Stimulated activated naive CD4-positive, alpha-beta T cell (primary cell): ENCODE results near the gene CNDP2.
"Not testable (repeated sequence)": the region's sequence is repeated elsewhere in the genome, so short reads cannot be mapped to it uniquely, and the experiment has no call there.

ENCODE experiments used
- DNase-seq, 6 experiments: peaks; one replicate each; lab custom pipeline; 2025; lab: John Stamatoyannopoulos, UW

The CNDP2 gene

DNA sequence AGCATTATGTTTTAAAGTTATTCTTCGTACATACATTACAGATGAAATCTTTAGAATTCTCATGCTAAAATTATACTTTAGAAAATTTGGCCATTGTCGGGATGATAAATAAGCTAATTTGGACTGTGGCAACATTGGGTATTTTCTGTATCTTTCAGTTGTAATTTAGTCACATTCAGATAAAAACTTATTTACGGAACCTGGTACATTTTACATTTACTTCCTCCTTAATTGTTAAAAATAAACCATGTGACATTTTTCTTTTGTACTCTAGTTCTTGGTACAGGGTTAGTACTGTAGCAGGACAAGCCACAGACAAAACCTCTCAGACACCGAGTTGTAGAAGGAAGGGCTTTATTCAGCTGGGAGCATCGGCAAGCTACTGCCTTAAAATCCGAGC lies 4.2 kb downstream of the CNDP2 start:
- DNase-seq = no peak

DNA sequence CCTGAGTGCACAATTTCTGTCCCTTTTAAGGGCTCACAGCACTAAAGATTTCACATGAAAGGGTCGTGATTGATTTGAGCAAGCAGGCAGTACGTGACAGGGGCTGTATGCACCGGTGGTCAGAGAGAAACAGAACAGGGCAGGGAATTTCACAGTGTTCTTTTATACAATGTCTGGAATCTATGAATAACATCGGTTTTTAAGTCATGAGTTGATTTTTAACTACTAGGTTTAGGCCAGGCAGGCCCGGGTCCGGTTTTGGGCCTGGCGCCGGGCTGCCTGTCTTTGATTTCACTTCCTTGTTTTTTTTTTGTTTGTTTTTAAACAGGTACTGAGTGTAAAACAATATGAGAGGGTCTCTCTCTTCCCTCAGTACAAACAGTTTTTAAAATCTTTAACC lies 4.6 kb downstream of the CNDP2 start:
- DNase-seq = not testable (repeated sequence)

DNA sequence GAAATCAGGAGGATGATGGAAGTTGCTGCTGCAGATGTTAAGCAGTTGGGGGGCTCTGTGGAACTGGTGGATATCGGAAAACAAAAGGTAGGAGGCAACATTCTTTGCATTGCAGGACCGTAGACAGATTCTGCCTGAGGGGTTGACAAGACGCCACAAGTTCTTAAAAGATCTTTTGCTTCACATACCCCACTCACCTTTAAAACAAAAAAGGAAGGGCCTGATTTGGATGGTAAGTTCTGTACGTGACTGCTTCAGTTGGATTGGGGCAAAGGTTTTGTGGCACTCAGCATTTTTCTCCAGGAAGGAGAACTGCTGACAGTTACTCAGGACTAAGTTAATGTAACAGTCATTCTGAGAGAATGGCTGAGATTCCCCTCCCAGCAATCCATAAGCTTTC lies 5.2 kb downstream of the CNDP2 start:
- no peak for DNase-seq

DNA sequence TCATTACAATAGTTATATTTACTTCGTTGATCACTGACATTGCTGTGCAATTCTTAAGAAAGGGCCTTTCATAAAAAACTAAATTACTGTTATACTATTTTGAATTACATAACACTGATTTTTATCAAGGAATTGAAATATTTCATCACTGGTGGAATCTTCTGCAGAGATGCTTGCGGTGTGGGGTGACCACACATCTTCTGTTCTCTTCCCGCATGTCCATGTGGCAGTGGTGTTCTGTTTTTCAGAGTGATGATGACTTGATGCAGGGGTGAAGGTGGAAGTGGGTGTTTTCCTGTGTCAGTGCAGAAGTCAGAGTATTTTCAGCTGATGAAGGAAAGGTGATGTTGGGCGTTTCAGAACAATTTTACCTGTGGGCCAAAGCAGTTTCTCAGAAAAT lies 7.0 kb downstream of the CNDP2 start:
- no peak for DNase-seq

DNA sequence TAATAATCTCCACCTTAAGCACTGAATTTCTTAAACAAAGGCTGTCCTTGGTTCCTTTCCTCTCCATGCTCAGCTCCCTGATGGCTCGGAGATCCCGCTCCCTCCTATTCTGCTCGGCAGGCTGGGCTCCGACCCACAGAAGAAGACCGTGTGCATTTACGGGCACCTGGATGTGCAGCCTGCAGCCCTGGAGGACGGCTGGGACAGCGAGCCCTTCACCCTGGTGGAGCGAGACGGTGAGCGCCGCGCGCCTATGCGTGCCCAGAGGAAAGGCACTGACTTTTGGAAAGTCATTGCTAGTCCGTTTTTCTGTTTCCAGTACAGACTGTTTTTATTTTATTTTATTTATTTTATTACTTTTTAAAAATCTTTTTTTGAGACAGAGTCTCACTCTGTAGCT lies 9.6 kb downstream of the CNDP2 start:
- no peak for DNase-seq

DNA sequence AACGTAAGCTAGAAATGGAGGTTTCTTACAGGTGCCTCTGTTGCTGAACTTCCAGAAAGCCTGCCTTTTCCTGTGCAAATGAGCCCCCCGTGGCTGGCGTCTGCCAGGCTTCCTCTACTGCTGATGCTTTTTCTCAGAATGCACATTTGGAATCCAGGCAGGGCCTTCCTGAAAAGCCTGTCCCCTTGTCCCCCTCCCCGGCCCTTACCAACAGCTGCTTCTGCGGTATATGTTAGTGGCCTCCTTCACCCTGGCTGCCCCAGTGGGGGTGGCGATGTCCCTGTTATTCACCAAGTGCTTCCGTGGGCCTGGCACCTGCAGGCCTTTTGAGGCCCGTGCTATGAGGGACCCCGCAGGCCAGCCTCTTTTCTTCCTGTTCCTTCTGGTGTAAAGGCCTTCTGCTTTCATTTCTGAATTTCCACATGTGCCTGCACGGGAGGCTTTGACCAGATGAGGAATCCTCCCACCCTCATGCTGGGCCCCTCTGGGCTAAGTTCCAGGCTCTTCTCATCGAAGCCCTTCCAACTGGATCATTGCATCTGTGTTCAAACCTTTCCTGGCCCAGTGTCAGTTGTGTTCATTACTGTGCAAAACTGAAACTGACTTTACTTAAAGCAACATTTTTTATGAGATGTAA lies 10.4 kb downstream of the CNDP2 start:
- no peak for DNase-seq

DNA sequence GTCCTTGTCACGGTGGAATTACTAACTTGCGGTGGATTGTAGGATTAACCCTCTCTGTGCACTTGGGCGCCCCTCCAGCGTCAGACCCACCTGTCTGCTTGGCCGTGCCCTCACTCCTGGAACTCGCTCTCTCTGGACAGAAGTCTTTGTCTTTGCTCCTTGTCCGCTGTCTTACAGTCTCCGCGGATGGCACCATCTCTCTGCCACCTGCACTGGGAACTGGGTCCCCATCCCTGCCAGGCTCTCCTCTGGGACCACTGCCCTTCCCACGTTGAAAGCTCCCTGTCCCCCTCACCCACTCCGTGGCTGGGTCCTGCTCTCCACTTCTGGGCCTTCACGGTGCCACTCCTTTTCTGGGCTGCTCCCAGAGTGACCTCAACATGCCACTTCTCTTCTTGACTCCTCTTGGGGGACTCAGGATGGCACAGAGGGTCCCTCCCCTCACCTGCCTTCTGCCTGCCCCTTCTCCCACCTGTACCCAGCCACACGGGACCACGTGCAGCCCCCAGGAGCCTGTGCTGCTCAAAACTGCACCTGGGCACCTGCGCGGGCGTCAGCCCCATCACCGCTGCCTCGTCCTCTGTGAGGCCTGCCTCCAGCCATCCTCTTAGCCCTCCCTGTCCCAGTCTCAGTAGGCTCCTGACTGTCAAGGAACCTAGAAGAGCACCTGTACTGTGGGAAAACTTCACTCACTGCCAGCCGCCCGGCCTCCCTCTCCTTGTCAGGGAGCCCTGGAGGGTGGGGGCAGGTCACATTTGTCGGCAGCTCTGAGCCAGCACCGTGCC lies 11.1 kb downstream of the CNDP2 start:
- DNase-seq = no peak

DNA sequence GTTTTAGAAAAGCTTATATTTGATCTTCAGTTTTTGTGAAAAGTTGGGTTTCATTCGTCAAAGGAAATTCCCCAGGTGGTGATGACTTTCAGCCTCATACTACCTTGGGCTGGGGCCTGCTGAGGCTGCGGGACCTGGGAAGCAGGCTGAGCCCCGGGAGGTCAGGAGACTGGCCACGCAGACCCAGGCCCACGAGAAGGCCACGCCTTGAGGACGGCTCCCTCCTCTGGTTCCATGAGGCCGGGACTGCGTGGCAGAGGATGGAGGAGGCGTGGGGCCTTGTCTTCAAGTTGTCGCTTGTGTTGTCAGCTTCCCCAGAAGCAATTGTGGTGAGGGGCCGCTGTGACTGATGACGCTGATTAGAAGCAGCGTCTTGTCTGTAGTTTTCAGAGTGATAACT lies 11.8 kb downstream of the CNDP2 start:
- DNase-seq = no peak

DNA sequence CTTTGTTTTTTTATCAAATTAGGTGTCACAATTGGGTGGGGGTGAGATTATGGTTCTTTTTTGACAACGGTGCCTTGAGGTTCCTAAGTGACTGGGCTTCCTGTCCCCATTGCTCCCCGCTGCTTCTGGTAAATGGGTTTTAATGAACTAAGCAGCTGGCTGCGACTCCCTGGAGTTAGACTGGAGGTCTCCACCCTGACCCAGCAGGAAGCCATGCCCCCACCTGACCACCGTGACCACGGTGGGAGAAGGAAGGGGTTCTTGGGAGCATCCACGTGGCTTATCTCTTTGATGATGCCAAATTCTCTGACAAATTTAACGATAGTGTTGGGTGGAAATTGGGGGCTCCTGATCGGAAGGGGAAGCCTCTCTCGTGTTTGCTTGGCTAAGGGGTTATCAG lies 12.2 kb downstream of the CNDP2 start:
- no peak for DNase-seq

DNA sequence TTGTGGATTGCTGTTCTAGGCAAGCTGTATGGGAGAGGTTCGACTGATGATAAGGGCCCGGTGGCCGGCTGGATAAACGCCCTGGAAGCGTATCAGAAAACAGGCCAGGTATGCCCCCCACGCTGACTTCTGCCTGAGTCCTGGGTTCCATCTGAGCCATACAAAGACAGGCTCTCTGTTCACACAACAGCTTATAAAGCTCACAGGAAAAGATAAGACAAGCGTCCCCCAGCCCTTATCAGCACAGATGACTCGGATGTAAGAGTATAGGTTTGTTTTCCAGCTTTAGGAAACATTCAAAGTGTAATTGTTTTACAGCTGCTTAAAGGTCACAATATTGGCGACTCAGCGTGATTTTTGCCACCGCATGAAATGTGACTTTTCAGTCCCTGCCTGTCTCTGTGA lies 12.7 kb downstream of the CNDP2 start:
- DNase-seq = no peak

DNA sequence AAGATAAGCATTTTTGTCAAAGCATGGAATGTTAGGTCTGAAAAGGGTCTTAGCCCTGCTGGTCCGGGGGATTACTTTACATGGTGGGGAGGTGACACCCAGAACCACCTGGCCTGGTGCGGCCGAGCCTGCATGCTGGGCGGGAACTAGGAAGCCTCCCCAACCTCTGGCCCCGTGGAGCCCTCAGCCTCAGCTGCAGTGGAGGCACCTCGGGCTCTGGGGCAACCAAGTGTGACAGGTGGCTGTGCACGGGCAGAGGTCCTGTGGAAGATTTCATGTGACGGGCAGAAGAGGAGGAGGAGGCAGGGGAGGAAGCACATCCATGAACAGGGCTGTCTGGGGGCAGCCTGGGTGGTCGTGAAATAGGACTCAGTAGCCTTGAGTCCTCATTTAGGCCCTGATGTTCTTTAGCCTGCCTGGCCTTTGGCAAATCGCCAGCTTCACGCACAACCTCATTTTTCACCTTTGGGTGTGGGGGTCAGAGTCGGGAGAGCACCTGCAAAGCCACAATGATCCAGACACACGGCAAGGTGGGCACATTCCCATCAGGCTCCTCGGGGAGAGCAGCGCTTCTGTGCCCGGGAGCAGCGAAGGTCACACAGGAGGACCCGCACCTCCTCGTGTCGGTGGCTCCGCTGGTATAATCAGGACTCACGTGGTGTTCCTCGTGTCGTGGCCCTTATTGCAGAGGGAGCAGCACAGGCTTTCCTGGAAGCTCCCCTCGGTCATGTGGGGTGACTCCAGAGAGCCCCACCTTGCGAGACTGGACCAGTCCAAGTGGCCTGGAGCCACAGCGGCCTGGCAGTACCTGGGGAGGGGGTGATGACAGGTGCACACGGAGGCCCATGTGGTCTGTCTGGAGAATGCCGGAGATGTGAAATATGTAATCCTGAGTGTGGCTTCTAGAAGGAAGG lies 13.9 kb downstream of the CNDP2 start:
- no peak for DNase-seq

DNA sequence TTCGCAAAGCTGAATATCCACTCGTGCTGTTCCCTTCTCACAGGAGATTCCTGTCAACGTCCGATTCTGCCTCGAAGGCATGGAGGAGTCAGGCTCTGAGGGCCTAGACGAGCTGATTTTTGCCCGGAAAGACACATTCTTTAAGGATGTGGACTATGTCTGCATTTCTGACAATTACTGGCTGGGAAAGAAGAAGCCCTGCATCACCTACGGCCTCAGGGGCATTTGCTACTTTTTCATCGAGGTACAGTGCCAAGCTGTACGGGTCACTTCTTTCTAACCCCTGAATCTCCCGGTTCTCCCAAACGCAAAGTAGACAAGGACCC lies 14.6 kb downstream of the CNDP2 start:
- DNase-seq = no peak

DNA sequence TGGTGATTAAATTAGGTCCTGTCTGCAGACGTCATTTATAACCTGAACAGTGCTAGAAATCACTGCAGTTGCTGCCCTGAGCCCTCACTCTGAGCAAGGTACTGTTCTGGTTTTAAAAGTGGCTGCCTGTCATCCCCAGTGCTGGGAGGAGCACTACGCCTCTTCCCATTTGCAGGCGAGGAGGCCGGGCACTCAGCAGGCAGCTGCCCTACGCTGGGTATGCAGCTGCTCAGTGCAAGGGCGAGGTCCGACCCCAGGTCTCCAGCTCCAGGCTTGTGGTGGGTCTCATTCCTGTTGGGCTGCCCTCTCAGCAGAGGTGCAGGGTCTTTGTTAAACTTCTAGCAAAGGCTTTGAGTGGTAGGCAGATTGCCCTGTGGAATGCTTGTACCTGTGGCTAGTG lies 15.7 kb downstream of the CNDP2 start:
- DNase-seq = no peak

DNA sequence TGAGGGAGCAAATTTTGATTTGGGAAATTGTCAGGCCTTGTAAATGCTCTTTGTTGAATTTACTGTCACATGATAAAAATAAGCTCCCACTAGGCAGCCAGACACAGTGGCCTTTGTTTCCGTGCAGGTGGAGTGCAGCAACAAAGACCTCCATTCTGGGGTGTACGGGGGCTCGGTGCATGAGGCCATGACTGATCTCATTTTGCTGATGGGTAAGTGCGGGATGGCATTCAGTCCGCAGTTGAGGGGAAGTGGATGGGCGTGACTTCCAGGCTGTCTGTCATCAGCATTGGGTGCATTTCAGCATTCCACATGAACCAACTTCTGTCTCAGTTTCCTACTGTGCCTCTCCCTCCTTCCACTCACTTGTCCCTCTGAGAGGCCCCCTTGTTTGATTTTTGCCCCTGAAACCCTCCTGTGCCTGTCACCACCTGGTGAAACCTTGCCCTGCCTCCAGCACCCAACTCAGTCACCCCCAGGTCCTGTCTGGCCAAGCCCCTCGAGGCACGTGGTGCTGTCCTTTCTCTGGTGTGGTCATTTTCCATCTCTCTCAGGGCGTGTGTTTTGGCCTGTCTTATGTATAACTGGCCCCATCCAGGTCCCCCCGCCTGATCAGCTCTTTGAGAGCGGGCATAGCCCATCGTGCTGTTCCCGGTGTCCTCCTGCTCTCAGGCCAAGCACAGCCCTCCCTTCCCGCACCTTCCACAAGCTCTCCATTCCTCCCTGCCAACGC lies 16.3 kb downstream of the CNDP2 start:
- no peak for DNase-seq

DNA sequence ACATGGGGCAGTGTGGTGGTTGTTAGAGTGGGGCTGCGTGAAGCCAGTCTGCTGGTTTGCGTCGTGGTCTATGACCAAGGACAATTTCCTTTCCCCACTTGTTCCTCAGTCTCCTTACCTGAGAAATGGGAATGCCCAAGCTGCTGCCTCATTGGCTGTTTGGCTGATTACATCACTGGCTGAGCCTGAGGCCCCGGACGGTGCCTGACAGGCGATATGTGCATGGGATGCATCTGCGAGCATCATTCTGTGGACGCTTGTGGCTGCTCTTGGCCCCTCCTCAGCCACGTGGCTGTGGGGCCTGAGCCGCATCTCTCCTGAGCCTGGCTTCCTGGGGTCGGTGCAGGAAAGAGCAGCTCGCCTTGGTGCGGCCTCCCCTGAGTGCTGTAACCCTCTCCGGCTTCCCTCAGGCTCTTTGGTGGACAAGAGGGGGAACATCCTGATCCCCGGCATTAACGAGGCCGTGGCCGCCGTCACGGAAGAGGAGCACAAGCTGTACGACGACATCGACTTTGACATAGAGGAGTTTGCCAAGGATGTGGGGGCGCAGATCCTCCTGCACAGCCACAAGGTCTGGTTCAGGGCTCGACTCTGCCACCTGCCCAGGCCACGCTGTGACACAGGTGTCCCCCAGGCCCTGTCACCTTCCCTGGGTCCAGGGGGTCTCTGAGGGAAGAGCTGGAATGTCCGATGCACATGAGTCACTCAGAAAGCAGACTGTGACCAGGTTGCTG lies 17.2 kb downstream of the CNDP2 start:
- DNase-seq = no peak

DNA sequence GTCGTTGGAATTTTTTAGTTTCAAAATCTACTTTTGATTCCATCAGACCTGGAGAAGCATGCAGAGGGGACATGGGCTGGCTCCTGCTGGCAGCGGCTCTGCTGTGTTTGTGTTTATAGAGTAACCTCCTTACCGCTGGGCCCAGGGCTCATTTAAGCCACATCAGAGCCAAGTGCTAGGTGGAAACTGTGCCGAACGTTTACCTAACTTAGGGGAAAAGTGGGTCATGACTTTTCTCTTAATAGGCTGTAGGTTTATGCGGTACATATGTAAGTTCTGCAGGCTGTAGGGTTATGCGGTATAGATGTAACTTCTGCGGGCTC lies 17.7 kb downstream of the CNDP2 start:
- no peak for DNase-seq

DNA sequence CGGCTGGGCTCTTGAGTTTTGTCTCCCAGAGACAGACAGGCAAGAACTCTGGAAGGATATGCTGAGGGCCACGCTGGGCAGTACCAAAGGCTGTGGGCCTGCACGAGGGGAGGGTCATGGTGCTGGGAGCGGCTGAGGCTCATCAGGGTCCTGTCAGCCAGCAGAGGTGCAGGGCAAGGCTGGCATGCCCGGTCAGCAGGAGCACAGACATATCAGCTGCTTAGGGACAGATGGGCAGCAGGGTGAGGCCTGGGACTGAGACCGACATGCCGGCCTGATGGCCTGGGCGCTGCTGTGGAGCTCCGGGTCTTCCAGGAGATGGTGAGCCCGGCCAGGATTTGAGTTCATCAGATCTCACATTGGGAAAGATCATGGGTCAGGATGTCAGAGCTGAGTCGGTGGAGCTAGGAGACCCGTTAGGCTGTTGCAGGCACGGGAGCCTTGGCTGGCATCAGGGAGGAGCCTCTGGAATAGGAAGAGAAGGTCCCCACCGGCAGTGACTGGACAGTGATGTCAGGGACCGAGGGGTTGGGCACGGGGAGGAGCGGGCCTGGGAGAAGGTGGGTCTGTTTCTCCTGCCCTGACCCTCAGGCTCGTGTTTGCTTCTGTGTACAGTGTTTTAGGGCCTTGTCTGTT lies 18.8 kb downstream of the CNDP2 start:
- no peak for DNase-seq

DNA sequence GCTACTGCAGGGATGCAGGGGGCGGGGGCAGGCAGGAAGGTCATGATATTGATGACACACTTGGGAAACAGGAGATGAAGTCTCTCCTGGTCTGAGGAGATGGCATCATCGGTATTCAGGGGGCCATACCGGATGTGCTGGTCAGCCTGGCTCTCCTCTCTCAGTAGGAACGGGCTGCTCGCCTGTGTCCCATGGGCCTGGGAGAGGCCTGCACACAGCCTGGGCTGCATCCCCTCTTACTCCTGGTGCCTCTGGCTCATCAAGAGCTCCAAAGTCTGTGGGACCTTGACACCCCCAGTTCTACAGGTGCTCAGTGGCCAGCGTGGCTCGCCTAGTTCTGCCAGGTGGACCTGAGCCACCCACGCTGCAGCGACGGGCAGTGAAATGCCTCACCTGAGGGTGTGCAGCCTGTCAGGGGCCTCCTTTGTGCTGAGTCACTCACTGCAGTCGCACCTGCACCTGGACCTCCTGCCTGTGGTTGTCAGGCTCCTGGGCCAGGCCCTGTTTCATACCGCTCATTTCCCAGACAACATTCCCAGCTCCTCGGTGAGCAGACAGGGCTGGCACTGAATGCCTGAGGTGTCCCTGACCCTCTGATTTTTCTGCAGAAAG lies 19.6 kb downstream of the CNDP2 start:
- DNase-seq = no peak

DNA sequence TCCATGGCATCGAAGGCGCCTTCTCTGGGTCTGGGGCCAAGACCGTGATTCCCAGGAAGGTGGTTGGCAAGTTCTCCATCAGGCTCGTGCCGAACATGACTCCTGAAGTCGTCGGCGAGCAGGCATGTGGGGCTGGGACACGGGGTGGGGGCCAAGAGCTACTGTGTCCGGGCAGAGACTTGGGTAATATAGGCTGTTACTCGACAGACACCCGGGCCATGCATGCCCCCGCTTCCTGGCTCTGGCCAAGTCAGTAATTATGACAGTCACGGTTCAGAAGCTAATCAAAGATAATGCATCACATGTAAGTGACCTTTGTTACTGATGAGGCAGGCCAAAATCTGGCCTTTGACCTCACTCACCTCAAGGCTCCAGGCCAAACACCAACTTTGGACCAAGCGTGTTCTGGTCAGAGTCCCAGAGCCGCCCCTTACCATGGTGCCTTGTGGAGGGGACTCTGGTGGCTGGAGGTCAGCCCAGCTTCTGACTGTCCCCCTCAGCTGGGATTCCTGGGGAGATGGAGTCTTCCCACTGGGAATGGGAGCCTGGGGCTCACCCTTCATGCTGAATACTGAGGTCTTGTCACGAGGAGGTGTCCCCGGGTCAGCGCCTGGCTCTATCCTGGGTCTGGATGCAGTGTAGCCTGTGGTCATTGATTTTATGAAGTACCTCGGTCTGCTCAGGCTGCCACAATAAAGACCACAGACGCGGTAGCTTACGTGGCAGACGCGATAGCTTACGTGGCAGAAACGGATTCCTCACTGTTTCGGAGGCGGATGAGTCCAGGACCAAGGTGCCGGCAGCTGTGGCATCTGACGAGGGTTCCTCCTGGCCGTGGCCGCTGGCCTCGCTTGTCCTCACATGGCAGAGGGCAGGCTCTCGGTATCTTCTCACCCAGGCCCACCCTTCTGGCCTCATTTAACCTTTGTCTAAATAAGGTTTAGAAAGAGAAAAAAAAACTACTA lies 20.4 kb downstream of the CNDP2 start:
- no peak for DNase-seq

DNA sequence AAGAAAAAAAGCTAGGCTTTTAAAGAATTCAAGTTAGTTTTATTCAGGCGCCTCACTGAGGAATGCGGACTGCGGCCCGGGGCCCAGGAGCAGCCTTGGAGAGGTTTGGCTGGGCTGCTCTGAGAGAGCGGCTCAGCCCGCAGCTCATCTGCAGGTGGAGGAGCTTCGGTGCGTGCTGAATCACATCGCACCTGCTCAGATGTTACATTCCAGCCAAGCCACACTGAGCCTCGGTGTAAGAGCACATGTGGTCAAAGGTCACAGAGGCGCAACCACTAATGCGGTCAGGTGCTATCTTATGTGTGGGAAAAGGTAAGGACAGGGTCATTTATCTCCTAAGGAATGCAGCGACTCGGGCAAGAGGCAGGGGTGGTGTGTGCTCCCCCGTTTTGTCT lies 21.1 kb downstream of the CNDP2 start:
- DNase-seq = no peak
